CD4-positive, alpha-beta T cell treated with Interleukin-21 for 1 hour (primary cell): Measurements from ENCODE around the gene INIP.

Experiments
- DNase-seq: peaks from one replicate; pipeline ENCODE4 v3.0.0-alpha.2; 2020

Gene INIP

DNA sequence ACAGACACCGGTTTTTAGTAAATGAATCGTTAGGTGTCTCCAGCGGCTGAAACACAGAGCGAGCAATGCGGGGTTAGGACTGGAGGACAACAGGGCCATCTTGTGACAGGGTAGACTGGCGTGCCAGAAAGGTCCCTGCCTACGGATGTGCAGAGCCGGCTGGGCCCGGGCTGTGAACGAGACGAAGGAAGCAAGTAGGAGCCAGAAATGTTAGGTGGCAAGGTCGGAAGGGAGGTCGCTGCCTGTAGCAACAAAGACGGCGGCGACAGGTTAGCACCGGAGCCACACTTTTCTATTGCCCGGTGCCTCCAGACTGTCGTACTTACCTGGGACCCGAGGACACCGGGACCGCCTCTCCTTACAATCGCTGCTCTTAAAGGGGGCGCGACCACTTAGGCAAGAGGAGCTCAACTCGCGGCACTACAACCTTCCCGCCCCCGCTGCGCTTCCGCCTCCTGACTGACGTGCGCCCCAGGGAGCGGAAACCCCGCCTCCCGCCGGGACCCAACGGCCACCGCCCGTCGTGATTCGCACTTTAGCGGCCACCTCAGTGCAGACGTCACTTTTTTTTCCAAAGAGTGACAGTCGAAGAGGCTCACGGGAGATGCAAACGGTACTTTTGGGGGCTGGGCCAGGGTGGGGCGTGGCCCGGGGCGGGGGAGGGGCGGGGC lies at the start of gene INIP:
TSS of gene INIP (minus strand) at position 457 of the 671 bp plus-strand sequence. CDS start 1,632 bp downstream, outside the sequence.
- DNase-seq, result peak; percentile 98

- no peak for DNase-seq
These were observed 47.4 kb upstream of the INIP start for GRCh38 chr9:112765281-112765680.

DNA sequence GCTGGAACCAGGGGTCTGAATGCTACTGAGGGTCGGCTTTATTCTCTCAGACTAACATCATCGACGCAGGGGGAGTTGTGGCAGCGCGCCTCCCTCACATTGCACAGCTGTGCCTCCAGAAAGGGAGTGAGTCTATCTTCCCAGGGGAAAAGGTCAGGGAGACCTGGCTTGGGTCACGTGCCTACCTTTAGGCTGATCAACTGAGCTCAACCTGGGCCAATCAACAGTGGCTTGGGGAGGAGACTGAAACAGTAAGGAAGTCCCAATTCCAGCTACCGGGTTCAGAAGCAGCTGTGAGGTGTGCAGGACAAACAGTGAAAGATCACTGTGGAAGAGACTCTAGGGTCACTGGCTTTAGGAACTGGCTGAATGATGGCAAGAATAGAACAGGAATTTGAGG lies 46.9 kb upstream of the INIP start:
- no peak for DNase-seq

DNA sequence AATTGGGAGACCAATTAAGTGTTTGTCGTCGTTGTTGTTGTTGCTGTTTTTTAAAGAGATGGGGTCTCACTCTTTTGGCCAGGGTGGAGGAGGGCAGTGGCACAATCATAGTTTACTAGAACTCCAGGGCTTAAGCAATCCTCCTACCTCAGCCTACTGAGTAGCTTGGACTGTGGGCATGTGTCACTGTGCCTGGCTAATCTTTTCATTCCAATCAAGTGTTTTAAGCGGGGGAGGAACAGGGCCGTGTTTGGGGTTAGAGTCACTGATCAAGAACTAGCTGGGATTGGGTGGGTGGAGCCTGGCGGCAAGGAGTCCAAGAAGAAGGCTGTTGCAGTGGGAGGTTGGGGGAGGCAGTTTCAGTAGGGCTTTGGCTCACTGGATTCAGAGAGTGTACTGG lies 46.4 kb upstream of the INIP start:
- DNase-seq, result no peak

DNA sequence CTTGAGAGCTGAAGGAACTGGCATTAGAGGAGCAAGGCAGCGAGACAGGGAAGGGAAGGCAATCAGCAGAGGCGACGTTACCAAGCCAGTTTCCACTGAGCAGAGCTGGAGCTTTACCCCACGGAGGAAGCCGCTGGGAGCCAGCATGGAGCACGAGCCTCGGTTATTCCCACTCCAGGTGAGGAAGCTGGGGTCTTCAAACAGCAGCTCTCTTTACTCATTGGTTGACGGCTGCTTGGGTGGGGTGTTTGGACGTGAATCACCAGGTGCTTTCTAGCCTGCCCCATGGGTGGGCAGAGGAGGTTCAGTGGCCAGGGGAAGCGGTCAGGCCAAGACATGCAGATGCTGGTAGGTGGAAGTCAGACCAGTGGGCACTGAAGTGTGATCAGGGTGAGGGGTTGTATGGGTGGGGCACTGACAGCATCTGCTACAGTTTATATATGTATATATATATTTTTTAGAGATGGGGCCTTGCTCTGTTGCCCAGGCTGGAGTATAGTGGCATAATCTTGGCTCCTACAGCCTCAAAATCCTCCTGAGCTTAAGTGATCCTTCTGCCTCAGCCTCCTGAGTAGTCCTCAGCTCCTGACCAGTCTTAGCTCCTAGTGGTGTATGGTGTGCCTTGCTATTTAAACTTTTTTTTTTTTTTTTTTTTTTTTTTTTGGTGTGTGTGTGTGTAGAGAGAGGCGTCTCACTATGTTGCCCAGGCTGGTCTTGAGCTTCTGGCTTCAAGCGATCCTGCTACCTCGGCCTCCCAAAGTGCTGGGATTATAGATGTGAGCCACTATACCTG lies 45.0 kb upstream of the INIP start:
- no peak for DNase-seq

GRCh38 chr9:112761912-112762655 lies 44.2 kb upstream of the INIP start:
- no peak for DNase-seq

DNA sequence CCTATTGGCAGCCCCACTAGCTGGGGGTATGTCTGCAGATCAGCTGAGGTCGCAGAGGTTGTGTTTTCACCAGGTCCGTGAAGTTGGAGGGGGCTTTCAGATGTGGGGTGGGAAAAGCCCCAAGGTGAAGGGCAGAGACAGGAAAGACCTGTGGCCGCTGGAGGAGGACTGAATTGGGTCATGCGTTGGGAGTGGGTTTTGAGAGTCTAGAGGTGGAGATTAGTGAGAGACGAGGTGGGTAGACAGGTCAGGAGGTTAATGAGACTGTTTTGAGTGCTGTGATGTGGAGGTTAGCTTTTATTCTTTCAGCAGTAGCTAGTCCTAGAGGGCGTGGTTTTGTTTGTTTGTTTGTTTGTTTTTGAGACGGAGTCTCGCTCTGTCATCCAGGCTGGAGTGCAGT lies 42.9 kb upstream of the INIP start:
- no peak for DNase-seq

DNA sequence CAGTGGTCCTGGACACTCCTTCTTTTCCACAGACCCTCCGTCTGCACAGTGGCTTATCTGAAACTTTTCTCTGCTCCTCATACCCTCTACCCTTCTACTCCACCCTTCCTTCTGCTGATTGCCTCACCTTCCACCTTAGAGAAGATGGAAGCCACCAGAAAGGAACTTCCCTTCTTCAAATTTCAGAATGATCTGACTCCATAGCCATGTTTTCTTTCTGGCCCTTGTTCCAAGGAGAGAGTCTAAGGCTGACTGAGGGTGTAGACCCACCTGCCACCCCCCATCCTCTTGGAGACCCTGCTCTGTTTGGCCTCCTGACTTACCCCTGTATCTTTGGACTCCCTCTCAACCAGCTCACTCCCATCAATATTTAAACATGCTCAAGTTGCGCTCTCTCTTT lies 40.0 kb upstream of the INIP start:
- DNase-seq, result no peak

DNA sequence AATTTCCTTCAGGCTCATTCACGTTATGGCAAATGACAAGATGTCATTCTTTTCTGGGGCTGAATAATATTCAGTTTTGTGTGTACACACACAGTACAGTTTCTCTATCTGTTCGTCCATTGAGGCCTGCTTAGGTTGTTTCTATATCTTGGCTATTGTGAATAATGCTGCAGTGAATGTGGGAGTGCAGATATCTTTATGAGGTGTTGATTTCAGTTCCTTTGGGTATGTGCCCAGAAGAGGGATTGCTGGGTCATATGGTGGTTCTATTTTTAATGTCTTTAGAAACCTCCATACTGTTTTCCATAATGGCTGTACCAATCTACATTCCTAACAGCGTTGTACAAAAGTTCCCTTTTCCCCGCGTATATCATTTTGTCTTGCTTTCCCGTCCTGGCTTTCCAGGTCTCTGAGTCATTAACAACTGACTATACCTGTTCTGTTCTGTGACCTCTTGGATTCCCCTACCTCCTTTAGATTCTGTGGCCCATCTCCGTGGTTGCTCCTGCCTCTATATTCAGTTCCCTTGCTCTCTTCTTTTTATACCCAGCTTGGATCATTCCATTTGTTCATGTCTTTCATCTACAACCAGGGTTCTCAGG lies 39.5 kb upstream of the INIP start:
- DNase-seq, result no peak

GRCh38 chr9:112755675-112756074 lies 37.8 kb upstream of the INIP start:
- no peak for DNase-seq

DNA sequence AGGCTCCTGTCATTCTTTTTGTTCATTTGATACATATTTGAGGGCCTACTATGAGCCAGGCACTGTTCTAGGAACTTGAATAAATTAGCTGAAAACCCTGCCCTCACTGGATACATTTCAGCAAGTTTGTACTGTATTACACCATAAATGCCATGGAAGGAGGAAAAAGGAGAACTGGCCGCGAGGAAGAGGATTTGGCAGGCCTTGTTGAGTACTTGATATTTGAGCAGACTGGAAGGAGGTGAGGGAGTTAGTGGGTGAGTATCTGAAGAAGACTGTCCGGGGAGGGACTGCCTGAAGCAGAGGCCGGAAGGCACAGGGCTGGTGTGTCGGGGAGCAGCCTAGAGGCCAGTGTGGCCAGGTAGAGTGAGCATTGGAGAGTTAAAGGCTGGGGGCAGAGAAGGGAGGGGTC lies 37.1 kb upstream of the INIP start:
- DNase-seq, result no peak

GRCh38 chr9:112754578-112754977 lies 36.7 kb upstream of the INIP start:
- DNase-seq, result peak; percentile 64

GRCh38 chr9:112753725-112754124 lies 35.8 kb upstream of the INIP start:
- no peak for DNase-seq

GRCh38 chr9:112752334-112753125 lies 34.6 kb upstream of the INIP start:
- no peak for DNase-seq

GRCh38 chr9:112751056-112751795 lies 33.3 kb upstream of the INIP start:
- peak; percentile 51 for DNase-seq

DNA sequence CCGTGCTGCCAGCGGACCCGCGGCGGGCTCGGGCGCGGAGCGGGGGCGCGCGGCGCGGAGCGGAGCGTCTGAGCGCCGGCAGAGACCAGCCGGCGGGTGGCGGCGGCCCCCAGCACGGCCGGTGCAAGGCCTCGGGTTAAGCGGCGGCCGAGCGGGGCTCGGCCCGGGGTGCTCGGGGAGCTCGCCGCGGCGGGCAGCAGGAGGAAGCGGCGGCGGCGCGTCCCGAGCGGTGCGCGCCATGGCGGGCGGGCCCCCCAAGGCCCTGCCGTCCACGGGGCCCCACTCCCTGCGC lies 32.8 kb upstream of the INIP start:
- DNase-seq, result no peak

DNA sequence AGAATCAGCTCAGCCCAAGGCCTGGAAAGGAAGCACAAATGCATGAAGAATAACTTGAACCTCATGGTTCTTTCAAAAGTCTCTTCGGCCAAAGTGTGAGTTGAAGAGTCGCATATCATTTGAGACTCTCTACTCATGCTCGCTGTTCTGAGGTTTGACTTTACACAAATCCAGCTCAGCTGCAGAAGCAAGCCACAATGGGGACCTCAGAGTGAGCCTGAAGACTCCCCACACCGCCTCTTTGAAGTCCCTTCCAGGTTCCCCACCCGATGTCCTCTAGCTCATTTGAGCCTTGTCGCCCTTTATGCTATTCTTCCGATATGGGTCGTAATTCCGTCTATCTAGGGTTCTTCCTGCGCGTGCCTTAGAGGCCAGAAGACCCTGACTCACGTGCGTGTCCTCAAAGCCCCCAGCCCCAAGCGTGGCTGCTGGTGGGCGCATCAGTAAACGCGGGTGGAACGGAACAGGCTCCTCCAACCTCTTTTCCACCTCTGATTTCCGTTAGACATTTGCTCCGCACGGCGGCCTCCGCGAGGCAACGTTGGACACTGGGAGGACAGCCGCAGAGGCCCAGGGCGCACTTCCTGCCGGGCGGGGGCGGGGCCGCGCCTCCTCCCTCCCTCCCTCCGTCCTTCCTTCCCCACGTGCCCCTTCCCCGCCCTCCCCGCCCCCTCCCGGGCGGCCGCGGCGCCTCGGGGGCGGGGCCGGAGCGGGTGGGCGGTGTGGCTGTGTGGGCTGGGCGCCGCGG lies 32.3 kb upstream of the INIP start, which contains the start of gene SNX30:
TSS of gene SNX30 (plus strand) at position 745 of the 748 bp plus-strand sequence. CDS start 242 bp downstream, outside the sequence.
- DNase-seq, result peak; percentile 86

GRCh38 chr9:112747094-112747493 lies 29.2 kb upstream of the INIP start:
- no peak for DNase-seq

DNA sequence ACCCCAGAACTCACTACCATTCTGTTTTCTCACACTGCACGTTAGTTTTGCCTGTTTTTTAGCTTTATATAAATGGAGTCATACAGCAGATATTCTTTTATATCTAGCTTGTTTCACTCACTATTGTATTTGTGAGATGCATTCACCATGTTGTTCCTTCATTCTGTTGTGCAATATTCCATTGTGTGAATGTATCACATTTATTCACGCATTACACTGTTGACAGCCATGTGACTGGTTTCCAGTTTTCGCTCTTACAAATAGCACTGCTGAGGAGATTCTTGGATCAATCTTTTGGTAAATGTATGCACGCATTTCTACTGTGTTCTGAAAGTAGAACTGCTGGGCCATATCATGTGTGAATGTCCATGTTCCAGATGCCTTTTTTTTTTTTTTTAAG lies 26.3 kb upstream of the INIP start:
- DNase-seq, result no peak

DNA sequence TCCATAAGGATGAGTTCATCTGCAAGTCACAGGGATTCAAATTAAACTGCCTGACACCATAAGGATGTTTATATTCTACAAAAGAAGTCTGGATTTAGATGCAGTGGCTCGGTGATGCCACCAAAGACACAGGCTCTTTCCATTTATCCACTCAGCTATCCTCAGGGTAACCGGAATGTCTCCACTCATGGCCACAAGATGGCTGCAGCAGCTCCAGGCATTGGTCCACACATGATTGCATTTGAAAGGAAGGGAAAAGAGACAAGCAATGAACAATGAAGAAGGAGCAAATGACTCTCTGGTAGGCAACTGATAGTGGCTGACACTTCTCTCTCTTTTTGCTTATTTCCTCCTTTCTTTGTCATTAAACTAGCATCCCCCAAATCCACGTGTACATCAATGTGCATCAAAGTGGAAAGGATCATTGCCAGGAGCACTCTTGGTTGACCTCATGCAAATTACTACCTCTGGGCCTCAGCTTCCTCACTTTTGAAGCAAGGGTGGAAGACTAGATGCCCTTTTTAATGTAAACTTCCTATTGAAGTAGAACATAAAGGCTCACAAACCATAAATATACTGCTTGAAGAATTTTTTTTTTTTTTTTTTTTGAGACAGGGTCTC lies 25.4 kb upstream of the INIP start:
- no peak for DNase-seq

GRCh38 chr9:112734892-112735291 lies 17.0 kb upstream of the INIP start:
- no peak for DNase-seq
